COLO829 (cell line): ENCODE results near the gene IFNLR1.
A peak's percentile ranks its signal among the peaks of the same experiment; 100 is the strongest.

Experiments
- DNase-seq: peaks from one replicate; pipeline ENCODE4 v3.0.0; 2012; ENCODE audit warnings: low spot score

Gene IFNLR1

GRCh38 chr1:24120965-24121364 is 66.1 kb downstream of the IFNLR1 start:
- no peak for DNase-seq

DNA sequence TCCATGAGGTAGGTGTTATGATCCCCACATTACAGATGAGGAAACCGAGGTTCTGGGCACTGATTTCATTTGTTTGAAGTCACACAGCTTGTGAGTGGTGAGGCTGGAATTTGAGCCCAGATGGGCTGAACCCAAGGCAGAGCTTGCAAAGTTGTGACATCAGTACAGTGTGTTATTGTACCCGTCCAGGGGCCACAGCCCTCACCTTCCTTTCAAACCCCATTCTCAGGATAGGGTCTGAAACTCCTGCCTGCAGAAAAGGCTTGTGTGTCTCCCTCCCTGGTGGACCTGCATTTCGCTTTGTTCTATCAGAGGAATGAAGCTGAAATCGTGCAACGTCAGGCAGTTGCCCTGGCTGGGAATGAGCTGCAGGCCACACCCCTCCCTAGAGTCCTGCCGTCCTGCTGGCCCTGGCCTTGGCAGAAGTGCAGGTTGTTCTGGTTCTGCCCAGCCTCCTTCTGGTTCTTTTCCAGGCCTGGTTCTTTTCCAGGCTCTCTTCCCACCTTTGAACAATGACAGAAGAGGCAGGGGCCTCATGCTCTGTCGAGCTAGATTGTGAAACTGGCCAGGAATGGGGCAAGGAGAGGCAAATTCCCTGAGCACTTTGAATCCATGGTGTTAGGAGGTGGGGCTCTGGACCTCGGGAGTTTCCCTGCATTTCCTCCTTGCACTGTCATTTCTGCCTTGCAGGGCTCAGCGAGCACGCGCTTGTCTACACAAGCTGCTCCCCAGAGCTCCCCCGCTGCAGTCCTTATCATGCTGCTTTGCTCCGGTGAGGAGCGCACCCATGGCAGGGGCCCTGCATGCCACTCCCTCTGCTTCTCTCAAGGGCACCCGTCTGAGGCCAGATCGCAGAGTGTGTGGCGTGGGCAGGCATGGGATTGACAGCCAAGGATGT is 67.0 kb downstream of the IFNLR1 start:
- DNase-seq: no peak

DNA sequence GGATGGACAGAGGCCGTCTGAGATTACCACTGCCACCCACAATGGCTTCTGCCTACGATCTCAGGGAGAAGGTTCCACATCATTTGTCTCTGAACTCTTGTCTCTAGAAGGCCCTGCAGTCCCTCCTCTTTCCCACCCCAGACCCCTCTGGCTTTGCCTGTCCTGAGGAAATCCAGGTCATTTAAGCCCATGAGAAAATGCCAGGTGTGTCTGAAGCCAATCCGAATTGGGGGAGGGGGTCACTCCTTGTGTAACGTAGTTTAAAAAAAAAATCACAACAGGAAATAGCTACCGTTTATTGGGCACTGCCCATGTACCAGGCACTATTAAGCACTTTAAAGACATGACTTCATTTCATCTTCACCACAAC is 67.6 kb downstream of the IFNLR1 start:
- DNase-seq: no peak

DNA sequence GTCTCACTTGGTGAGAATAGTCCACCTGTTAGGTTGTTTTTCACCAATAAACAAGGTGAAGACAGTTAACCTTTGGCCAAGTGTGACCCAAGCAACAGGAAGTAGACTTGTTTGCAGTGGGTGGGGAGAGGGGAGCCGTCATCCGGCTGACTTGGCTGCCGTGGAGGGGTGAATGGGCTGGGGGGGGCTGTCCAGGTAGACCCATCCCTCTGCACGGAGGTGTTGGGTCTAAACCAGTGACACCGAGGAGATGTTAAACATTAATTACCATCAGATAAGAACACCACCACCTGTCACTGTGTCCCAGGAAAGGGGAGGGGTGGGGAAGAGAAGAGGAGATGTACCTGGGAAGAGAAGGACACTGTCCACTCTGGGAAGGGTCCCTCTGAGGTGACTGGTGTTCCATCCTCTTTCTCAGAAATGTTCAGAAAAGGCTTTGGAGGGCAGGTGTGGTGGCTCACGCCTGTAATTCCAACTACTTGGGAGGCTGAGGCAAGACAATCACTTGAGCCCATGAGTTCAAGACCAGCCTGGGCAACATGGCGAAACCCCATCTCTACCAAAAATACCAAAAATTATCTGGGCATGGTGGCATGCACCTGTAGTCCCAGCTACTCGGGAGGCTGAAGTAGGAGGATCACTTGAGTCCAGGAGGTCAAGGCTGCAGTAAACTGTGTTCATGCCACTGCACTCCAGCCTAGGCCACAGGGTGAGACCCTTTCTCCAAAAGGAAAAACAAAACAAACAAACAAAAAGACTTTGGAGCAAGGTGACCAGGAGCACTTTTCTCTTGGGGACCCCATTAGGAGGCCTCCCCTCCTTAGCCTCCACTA is 68.5 kb downstream of the IFNLR1 start:
- no peak for DNase-seq

GRCh38 chr1:24117722-24118409 is 69.2 kb downstream of the IFNLR1 start:
- DNase-seq: no peak

- DNase-seq: no peak
These were observed 70.0 kb downstream of the IFNLR1 start for GRCh38 chr1:24117132-24117531.

GRCh38 chr1:24114753-24115152 is 72.3 kb downstream of the IFNLR1 start:
- no peak for DNase-seq

DNA sequence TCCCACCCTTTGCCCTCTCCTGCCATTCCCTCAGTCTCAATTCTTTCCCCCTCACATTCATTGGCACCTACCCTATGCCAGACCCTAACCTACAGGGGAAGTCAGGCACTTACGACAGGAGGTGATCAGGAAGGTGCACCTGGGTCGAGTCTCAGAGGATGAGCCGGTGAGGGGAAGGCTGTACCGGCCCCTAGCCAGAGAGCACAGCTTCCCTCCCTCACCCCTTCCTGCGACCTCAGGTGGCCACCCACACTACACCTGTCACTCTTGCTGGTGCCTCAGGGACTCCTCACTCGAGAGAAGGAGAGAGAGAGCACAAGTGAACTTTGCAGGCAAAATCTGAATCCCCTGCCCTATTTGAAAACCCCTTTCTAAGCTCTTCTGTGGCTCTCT is 73.5 kb downstream of the IFNLR1 start:
- no peak for DNase-seq

- peak; percentile 26 for DNase-seq
These were observed 74.9 kb downstream of the IFNLR1 start, which contains the start of gene MYOM3 for GRCh38 chr1:24111996-24112779. TSS of gene MYOM3 (minus strand) at chr1:24112135. CDS start at chr1:24108636, 3,499 bp downstream.

GRCh38 chr1:24111262-24111995 is 75.7 kb downstream of the IFNLR1 start:
- DNase-seq: no peak

- DNase-seq: no peak
These were observed 76.3 kb downstream of the IFNLR1 start for GRCh38 chr1:24110642-24111261.

- DNase-seq: no peak
These were observed 77.2 kb downstream of the IFNLR1 start for GRCh38 chr1:24109686-24110475.

DNA sequence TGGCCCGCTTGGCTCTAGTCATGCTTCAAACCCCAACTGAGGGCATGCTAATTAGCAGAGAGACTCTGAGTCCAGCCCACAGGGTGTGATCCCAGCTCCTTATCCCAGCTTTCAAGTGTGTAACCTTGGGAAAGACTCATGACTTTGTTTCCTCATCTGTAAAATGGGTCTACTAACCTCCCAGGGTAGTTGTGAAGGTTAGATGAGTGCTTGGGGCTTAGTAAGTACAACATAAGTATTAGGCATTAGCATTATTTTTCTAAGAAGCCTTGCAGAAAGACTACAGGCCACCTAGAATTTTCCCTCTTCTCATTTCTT is 78.0 kb downstream of the IFNLR1 start:
- no peak for DNase-seq

DNA sequence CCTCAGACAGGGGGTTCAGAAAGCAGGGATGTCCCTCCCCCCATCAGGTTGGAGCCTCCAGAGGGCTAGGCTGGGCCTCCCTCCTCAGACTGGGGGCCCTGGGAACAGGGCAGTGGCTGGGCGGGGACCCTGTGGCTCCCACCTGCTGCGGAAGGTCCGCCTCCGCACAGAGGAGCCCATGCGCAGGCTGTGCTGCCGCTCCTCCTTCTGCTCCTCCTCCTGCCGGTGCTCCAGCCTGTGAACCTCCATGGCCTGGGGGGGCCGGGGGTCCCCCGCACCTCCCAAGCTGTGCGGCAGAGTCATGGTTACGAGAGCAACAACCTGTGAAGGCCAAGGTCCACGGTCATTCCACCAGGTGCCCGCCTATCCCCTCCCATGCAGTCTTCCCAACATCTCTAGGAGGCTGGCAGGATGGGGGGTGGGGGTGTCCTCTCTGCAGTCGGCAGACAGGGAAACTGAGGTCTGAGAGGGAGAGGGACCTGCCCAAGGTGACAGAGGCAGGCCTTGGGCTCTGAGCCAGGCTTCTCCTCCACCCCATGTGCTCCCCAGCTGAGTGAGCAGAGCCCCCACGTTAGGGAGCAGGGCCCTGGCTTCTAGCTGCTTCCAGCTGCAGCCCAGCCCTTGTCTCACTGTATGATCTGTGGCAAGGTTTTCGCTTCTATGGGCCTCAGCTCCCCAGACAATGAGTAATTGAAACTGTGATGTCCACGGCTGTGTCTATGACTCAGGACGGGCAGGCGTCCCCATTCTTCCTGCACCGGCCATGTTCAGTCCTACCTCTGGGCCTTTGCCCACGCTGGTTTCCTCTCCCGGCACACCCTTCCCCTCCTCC is 78.5 kb downstream of the IFNLR1 start:
- DNase-seq: peak; percentile 43

DNA sequence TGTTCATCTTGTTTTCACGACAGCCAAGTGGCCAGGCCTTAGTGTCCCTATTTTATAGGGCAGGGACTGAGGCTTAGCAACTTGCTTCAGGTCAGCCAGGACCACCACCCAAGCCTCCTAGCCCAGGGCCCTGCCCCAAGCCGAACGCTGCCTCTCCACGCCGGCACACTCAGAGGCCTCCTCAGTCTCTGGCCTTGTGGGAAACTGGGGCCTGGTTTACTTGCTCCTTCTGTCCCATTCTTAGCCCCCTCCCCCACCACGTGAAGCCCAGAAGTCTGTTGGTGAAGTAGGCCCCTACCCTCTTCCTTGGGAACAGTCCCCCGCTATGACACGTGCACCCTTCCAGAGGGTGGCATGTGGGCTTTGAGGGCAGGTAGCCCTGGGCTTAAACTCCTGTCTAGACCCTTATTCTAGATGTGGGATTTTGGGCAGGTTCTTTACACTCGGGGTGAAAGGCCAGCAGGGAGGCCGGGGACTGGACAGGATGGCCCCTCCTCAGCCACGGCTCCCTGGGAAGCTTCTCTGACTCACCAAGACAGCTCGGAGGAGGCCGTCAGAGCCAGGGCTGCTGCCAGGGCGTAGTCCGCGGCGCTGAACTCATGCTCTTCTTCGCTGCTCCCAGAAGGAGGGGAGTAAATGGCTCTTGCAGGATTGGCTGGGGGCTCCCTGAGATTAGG is 79.5 kb downstream of the IFNLR1 start:
- DNase-seq: no peak

GRCh38 chr1:24105368-24106160 is 81.5 kb downstream of the IFNLR1 start:
- no peak for DNase-seq

DNA sequence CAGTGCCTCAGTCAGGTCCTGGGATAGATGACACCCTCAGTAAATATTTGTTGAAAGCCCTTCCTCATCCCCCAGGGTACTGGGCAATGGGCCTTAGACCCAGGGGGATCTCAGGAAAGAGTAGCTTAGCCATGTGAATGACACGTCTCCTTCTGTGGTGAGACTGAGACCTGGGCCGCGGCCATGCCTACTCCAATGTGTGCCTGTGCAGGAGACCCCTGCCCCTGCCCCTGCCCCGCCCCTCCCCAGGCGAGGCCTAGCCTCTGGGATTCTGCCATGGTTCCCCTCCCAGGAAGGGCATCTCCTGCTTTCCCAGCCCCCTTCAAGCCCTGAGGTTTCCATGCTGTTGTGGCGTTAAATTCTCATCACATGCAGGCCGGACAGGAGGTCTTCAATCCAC is 82.2 kb downstream of the IFNLR1 start:
- no peak for DNase-seq
